Right atrium auricular region (tissue), 2 donors: ENCODE results near the gene BAIAP2. TPM values are rescaled to one million over a fixed set of nuclear protein-coding genes. Genes with fewer than 3 reads are reported as not detected.

Experiments used
- DNase-seq: peaks from one replicate; pipeline ENCODE4 v3.0.0-alpha.2; 2019; ENCODE audit warnings: low spot score
- H3K27ac ChIP-seq, 2 donors: fragments of 200-600 bp; sonication (generic); 1 replicate in 1 of 2; 2 replicates in 1 of 2; pipeline ENCODE4 v1.5.1; 2016 to 2019
- H3K27me3 ChIP-seq, 2 donors: fragments of 200-600 bp; sonication (generic); one replicate each; pipeline versions ENCODE4 v1.5.1 to v1.6.0; 2017 to 2019
- H3K36me3 ChIP-seq: fragments of 200-600 bp; sonication (generic); one replicate; pipeline ENCODE4 v1.5.1; 2016
- H3K4me1 ChIP-seq, 2 donors: fragments of 200-600 bp; sonication (generic); one replicate each; pipeline versions ENCODE4 v1.5.1 to v1.6.0; 2017 to 2019
- H3K4me3 ChIP-seq, 2 donors: fragments of 200-600 bp; sonication (generic); 1 replicate in 1 of 2; 2 replicates in 1 of 2; pipeline ENCODE4 v1.5.1; 2017 to 2019; ENCODE audit warnings: mild to moderate bottlenecking in 1 of 2, moderate library complexity in 1 of 2
- H3K9me3 ChIP-seq, 2 donors: fragments of 200-600 bp; sonication (generic); one replicate each; pipeline ENCODE4 v1.5.1; 2019
- total RNA-seq, 2 donors: library from RNA; depleted of rRNA; stranded (reverse); fragments of >200 nt; gene quantifications; one replicate each; pipeline ENCODE4 v1.1.0, GENCODE V29; 2016
- TF ChIP-seq, protein P1 (sequence below), 2 donors: fragments of 200-600 bp; sonication (generic); IDR thresholded peaks; one replicate each; pipeline ENCODE4 v1.5.1; 2019; ENCODE audit warnings: antibody characterized with exemption in 2 of 2

The BAIAP2 gene
- total RNA-seq, 2 donors from 2014 or later: 27.9 to 36.5 TPM

DNA sequence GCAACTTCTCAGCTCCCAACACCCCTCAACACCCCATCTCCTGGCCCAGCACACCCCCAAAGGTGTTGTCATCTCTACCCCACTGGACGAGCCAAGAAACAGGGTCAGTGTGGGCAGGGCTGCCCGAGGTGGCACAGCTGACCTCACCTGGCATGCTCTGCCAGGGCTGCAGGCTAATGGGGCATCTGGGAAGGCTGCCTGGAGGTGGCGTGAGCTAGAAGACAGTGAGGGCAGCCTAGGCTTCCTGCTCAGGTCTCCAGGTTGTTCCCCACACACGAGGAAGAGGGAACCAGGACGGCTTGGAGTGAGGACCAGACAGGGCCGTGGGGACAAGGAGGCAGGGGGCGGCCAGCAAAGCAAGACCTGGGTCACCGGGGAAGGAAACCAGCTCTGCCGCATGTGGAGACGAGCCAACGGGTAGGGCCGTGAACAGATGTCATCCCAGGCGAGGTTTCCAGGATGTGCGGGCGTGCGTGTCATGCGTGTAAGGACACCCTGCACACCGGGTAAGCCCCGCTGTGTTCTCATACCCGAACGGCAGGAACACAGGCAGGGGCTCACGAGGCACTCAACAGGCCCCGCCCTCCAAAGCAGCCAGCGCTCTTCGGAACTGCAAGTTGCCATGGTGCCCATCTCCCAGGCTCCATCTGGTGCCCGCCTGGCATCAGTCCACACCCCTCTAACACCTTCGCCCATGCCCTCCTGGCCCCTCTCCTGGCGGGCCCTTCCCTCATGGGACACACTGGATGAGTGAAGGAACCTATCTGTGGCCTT lies 100.7 kb downstream of the BAIAP2 start:
- Histone ChIP-seq H3K36me3 (no peaks in the 10 kb centered on the region), H3K27me3 (no peaks in the 10 kb centered on the region), H3K27ac (no peak overlapping the region), H3K4me1 (no peaks in the 10 kb centered on the region), H3K4me3 (no peak overlapping the region), H3K9me3 (no peaks in the 10 kb centered on the region)
- TF ChIP-seq, protein P1, sequence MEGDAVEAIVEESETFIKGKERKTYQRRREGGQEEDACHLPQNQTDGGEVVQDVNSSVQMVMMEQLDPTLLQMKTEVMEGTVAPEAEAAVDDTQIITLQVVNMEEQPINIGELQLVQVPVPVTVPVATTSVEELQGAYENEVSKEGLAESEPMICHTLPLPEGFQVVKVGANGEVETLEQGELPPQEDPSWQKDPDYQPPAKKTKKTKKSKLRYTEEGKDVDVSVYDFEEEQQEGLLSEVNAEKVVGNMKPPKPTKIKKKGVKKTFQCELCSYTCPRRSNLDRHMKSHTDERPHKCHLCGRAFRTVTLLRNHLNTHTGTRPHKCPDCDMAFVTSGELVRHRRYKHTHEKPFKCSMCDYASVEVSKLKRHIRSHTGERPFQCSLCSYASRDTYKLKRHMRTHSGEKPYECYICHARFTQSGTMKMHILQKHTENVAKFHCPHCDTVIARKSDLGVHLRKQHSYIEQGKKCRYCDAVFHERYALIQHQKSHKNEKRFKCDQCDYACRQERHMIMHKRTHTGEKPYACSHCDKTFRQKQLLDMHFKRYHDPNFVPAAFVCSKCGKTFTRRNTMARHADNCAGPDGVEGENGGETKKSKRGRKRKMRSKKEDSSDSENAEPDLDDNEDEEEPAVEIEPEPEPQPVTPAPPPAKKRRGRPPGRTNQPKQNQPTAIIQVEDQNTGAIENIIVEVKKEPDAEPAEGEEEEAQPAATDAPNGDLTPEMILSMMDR (IDR thresholded peaks at IDR 0.05): no peak
- DNase-seq: no peak

DNA sequence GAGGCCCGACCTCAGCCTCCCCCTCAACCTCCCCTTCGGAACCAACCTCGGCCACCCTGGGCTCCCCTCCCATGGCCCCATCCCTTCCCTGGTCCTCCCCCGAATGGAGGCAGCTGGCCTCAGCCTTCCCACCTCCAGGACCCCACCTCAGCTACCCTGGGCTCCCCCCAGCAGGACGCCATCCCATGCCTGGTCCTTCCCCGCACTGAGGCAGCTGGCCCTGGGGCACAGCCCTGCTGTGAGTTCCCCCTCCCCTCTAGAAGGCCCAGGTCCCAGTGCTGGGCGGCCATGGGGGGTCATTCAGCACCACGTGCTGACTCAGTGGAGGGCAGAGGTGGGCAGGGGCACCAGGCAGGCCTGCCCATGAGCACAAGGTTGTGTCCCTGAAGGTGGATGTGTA lies 101.4 kb downstream of the BAIAP2 start:
- no peak for DNase-seq
- Histone ChIP-seq H3K9me3 (no peaks in the 10 kb centered on the region), H3K4me3 (no peak overlapping the region), H3K36me3 (no peaks in the 10 kb centered on the region), H3K27me3 (no peaks in the 10 kb centered on the region), H3K4me1 (no peaks in the 10 kb centered on the region), H3K27ac (no peak overlapping the region)
- TF ChIP-seq, protein P1 (IDR thresholded peaks at IDR 0.05): no peak

DNA sequence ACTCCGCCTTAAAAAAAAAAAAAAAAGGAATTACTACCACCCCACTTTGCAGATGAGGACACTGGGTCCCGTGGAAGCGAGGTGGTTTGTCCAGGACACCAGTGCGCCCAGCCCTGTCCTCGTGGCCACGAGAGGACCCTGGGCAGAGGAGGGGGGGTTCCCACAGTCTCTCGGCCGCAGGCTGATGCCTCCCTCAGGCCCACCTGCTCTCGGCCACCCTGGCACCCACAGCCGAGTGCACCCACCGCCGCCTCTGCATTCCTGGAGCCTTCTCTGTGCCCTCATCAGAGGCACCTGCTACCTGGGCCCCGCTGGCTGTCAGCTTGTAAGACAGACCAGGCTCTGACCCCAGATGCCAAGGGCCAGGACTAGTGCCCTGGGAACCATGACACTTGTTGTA lies 102.3 kb downstream of the BAIAP2 start:
- H3K27ac ChIP-seq: no peak overlapping the region
- H3K27me3 ChIP-seq: no peaks in the 10 kb centered on the region
- no peaks in the 10 kb centered on the region for H3K4me1 ChIP-seq
- DNase-seq: no peak
- H3K9me3 ChIP-seq: no peaks in the 10 kb centered on the region
- no peaks in the 10 kb centered on the region for H3K36me3 ChIP-seq
- TF ChIP-seq, protein P1 (IDR thresholded peaks at IDR 0.05): no peak
- H3K4me3 ChIP-seq: no peak overlapping the region

DNA sequence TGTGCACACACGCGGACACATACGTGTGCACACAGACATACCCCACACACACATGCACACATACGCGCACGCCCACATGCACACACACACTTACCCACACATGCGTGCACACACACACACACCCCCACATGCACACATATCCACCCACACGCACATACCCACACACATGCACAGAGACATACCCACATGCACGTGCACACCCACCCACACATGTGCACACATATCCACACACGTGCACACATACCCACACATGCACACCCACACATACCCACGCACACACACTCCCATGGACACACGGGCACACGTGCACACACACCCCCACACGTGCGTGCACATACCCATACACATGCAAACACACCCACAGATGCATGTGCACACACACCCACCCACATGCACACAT lies 103.1 kb downstream of the BAIAP2 start:
- Histone ChIP-seq H3K27me3 (no peaks in the 10 kb centered on the region), H3K4me1 (peaks cover 0 to 8% of the 10 kb centered on the region in 2 donors), H3K27ac (no peak overlapping the region), H3K9me3 (no peaks in the 10 kb centered on the region), H3K36me3 (no peaks in the 10 kb centered on the region), H3K4me3 (no peak overlapping the region)
- TF ChIP-seq, protein P1 (IDR thresholded peaks at IDR 0.05): no peak
- DNase-seq: no peak

DNA sequence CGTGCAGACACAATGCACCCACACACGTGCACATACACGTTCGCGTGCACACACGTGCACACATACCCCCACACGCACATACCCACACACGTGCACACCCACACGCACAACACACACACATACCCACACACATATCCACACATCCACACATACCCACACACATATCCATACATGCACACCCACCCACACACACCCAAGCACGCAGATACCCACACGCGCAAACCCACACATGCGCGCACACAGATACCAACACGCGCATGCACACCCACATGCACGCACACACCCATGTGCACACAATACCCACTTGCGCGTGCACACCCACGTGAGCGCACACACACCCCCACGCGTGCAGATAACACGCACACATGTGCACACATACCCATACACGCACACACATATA lies 103.5 kb downstream of the BAIAP2 start:
- DNase-seq: no peak
- Histone ChIP-seq H3K27ac (no peak overlapping the region), H3K27me3 (no peaks in the 10 kb centered on the region), H3K9me3 (no peaks in the 10 kb centered on the region), H3K4me1 (peaks cover 0 to 9% of the 10 kb centered on the region in 2 donors), H3K4me3 (no peak overlapping the region), H3K36me3 (no peaks in the 10 kb centered on the region)
- TF ChIP-seq, protein P1 (IDR thresholded peaks at IDR 0.05): no peak

DNA sequence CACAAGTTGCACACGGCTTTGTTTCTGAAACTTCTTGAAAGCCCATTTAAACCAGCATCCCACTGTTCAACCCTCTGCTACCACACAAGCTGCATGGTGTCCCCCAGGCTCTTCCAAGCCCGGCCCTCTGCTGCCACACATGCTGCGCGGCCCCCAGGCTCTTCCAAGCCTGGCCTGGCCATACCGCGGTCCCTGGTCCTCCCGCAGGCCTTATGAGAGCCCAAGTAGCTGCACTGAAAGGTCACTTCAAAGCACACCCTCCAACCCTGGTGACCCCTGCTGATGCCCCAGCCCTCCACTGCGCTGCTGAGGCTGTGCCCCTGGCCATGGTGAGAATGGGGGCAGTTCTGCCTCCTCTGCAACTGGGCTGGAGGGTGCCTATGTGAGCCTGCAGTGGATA lies 104.5 kb downstream of the BAIAP2 start:
- DNase-seq: no peak
- peaks cover 0 to 9% of the 10 kb centered on the region in 2 donors for H3K4me1 ChIP-seq
- H3K4me3 ChIP-seq: no peak overlapping the region
- H3K36me3 ChIP-seq: no peaks in the 10 kb centered on the region
- no peak overlapping the region for H3K27ac ChIP-seq
- no peaks in the 10 kb centered on the region for H3K9me3 ChIP-seq
- TF ChIP-seq, protein P1 (IDR thresholded peaks at IDR 0.05): no peak
- H3K27me3 ChIP-seq: no peaks in the 10 kb centered on the region
